ENCODE data around the gene CDC14A. TPM values are rescaled to one million over a fixed set of nuclear protein-coding genes. Genes with fewer than 3 reads are reported as not detected.
"Not testable (repeated sequence)": the region's sequence is repeated elsewhere in the genome, so short reads cannot be mapped to it uniquely, and the experiment has no call there.

CDC14A gene
- total RNA-seq, 6 experiments from 2014 or later = 2.4 to 5.1 (median 3.0) TPM

DNA sequence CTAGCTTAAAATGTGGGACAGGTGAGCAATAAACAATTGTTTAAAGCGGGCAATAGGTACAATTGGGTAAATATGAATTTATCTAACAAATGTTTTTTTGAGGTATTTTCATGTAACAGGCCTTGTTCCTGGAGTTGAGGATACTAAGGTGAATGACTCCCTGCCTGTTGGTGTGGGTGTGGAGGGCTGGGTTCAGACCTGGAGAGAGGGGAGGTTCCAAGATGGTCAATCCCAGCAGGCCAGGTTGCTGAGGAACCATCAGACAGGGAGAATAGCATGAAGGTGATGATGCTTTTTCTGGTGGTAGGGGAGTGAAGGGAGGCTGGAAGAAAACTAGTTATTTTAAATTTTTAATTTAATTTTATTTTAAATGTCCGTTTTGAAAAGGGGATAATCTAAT is 46.3 kb downstream of the CDC14A start:
- H3K36me3 Mint-ChIP-seq (ENCODE audit: low read depth) = no peaks in the 10 kb centered on the region
- no peaks in the 10 kb centered on the region; the same call in 1 of the 2 replicates for H3K27me3 Mint-ChIP-seq (ENCODE audit: insufficient read depth)
- no peak overlapping the region for H3K27ac Mint-ChIP-seq
- DNase-seq = no peak
- TF ChIP-seq, protein P1, sequence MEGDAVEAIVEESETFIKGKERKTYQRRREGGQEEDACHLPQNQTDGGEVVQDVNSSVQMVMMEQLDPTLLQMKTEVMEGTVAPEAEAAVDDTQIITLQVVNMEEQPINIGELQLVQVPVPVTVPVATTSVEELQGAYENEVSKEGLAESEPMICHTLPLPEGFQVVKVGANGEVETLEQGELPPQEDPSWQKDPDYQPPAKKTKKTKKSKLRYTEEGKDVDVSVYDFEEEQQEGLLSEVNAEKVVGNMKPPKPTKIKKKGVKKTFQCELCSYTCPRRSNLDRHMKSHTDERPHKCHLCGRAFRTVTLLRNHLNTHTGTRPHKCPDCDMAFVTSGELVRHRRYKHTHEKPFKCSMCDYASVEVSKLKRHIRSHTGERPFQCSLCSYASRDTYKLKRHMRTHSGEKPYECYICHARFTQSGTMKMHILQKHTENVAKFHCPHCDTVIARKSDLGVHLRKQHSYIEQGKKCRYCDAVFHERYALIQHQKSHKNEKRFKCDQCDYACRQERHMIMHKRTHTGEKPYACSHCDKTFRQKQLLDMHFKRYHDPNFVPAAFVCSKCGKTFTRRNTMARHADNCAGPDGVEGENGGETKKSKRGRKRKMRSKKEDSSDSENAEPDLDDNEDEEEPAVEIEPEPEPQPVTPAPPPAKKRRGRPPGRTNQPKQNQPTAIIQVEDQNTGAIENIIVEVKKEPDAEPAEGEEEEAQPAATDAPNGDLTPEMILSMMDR (IDR thresholded peaks at IDR 0.05) = no peak
- H3K4me3 Mint-ChIP-seq = no peak overlapping the region
- peaks cover 6% of the 10 kb centered on the region for H3K4me1 Mint-ChIP-seq (ENCODE audit: low read depth)
- H3K9me3 Mint-ChIP-seq = no peaks in the 10 kb centered on the region

DNA sequence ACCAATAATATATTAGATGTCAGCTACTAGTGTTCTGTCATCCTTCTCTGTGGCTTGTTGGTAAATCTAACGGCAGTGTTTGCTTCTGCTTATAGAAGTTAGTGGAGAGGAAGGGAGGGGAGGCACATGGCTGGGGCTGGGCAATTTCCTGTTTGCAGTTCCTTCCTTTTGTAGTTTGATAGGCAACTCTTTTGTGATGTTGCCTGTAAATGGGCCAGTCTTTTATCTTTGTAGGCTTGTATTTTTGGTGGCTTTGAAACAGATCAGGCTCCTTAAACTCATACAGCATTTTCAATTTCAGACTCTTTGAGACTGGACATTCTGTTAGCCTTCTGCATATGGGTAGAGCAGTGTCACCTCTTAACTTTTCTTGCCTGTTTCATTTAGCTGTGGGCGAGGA is 48.1 kb downstream of the CDC14A start:
- TF ChIP-seq, protein P1 (IDR thresholded peaks at IDR 0.05) = no peak
- H3K27me3 Mint-ChIP-seq (ENCODE audit: insufficient read depth) = no peaks in the 10 kb centered on the region
- no peaks in the 10 kb centered on the region for H3K36me3 Mint-ChIP-seq (ENCODE audit: low read depth)
- DNase-seq = no peak
- no peak overlapping the region for H3K27ac Mint-ChIP-seq
- no peak overlapping the region for H3K4me3 Mint-ChIP-seq
- H3K4me1 Mint-ChIP-seq (ENCODE audit: low read depth) = peaks cover 12% of the 10 kb centered on the region
- H3K9me3 Mint-ChIP-seq = no peaks in the 10 kb centered on the region

DNA sequence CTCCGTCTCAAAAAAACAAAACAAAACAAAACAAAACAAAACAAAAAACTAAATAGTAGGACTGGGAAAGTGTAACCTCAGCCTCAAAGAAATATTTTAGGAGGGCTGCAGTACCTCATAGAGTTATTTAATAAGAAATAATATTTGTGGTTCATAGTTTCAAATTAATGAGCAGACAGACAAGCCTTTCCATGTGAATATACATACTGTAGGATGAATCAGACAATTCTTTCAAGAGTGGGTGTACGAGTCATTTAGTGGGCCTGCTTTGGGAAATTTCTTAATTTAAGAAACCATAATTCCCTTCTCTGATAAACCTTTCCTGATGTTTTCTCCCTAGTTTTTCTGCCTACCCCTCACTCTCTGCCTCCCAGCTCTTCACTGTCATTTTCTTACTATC is 52.5 kb downstream of the CDC14A start:
- Mint-ChIP-seq H3K27ac (no peak overlapping the region), H3K36me3 (ENCODE audit: low read depth) (no peaks in the 10 kb centered on the region), H3K27me3 (ENCODE audit: insufficient read depth) (no peaks in the 10 kb centered on the region), H3K4me3 (no peak overlapping the region), H3K4me1 (ENCODE audit: low read depth) (peaks cover 12% of the 10 kb centered on the region), H3K9me3 (no peaks in the 10 kb centered on the region)
- TF ChIP-seq, protein P1 (IDR thresholded peaks at IDR 0.05) = no peak
- no peak for DNase-seq

DNA sequence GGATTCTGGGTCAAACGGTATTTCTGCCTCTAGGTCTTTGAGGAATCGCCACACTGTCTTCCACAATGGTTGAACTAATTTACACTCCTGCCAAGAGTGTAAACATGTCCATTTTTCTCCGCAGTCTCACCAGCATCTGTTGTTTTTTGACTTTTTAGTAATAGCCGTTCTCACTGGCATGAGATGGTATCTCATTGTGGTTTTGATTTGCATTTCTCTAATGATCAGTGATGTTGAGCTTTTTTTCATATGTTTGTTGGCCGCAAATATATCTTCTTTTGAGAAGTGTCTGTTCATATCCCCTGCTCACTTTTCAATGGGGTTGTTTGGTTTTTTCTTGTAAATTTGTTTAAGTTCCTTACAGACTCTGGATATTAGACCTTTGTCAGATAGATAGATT is 53.6 kb downstream of the CDC14A start:
- not testable (repeated sequence) for H3K27me3 Mint-ChIP-seq (ENCODE audit: insufficient read depth); H3K4me3 Mint-ChIP-seq; H3K36me3 Mint-ChIP-seq (ENCODE audit: low read depth); H3K27ac Mint-ChIP-seq; DNase-seq; H3K9me3 Mint-ChIP-seq; H3K4me1 Mint-ChIP-seq (ENCODE audit: low read depth)

DNA sequence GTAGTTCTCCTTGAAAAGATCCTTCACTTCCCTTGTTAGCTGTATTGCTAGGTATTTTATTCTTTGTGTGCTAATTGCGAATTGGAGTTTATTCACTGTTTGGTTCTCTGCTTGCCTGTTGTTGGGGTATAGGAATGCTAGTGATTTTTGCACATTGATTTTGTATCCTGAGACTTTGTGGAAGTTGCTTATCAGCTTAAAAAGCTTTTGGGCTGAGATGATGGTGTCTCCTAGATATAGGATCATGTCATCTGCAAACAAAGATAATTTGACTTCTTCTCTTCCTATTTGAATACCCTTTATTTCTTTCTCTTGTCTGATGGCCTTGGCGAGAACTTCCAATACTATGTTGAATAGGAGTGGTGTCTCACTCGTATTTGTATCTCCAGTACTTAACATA is 55.1 kb downstream of the CDC14A start:
- not testable (repeated sequence) for H3K4me3 Mint-ChIP-seq; H3K27ac Mint-ChIP-seq; H3K4me1 Mint-ChIP-seq (ENCODE audit: low read depth); H3K27me3 Mint-ChIP-seq (ENCODE audit: insufficient read depth); H3K36me3 Mint-ChIP-seq (ENCODE audit: low read depth); H3K9me3 Mint-ChIP-seq; DNase-seq

DNA sequence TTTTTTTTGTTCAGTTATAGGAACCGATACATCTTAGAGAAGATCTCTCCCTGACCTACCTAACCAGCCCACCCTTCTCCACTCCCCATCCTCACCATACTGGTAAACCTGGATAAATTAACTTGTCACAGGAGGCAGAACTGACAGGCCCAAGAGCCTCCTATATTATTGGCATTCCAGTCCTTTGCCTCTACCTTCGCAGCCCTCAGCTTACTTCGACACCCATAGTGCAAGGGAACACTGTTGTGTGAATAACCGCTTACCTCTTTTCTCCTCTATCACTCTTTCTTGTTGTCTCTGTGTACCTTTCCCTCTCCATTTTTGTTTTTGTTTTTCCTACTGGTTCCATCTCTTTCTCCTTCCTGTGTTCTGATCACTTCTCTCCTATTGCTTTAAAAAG is 58.7 kb downstream of the CDC14A start:
- no peaks in the 10 kb centered on the region for H3K27me3 Mint-ChIP-seq (ENCODE audit: insufficient read depth)
- TF ChIP-seq, protein P1 (IDR thresholded peaks at IDR 0.05) = no peak
- no peaks in the 10 kb centered on the region for H3K4me1 Mint-ChIP-seq (ENCODE audit: low read depth)
- no peak overlapping the region for H3K27ac Mint-ChIP-seq
- no peak for DNase-seq
- H3K36me3 Mint-ChIP-seq (ENCODE audit: low read depth) = no peaks in the 10 kb centered on the region
- no peak overlapping the region for H3K4me3 Mint-ChIP-seq
- no peaks in the 10 kb centered on the region for H3K9me3 Mint-ChIP-seq

DNA sequence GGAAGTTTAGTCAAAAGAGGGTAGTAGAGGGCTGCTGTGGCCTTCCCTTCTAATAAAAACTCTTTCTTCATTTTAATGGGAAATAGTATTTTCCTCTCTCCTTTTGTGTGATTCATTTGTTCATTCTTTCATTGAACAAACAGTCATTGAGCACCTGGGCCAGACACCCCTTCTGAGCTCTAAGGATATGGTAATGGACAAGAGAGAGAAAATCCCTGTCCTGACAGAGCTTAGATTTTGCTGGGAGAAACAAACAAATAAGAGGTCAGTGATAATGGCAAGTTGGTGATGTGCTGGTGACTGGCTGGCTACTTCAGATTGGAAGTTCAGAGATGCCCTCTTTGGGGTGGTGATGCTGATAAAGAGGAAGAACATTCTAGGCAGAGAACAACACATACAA is 59.3 kb downstream of the CDC14A start:
- H3K4me1 Mint-ChIP-seq (ENCODE audit: low read depth) = no peaks in the 10 kb centered on the region
- no peaks in the 10 kb centered on the region for H3K27me3 Mint-ChIP-seq (ENCODE audit: insufficient read depth)
- H3K9me3 Mint-ChIP-seq = no peaks in the 10 kb centered on the region
- no peak for DNase-seq
- H3K27ac Mint-ChIP-seq = no peak overlapping the region
- TF ChIP-seq, protein P1 (IDR thresholded peaks at IDR 0.05) = no peak
- H3K36me3 Mint-ChIP-seq (ENCODE audit: low read depth) = no peaks in the 10 kb centered on the region
- no peak overlapping the region for H3K4me3 Mint-ChIP-seq
